ENCODE data around the gene SGO1. TPM values are rescaled to one million over a fixed set of nuclear protein-coding genes. Genes with fewer than 3 reads are reported as not detected.
"Not testable (repeated sequence)": the region's sequence is repeated elsewhere in the genome, so short reads cannot be mapped to it uniquely, and the experiment has no call there.

SGO1 gene
- total RNA-seq, 1 donor from 2014 or later: not detected

DNA sequence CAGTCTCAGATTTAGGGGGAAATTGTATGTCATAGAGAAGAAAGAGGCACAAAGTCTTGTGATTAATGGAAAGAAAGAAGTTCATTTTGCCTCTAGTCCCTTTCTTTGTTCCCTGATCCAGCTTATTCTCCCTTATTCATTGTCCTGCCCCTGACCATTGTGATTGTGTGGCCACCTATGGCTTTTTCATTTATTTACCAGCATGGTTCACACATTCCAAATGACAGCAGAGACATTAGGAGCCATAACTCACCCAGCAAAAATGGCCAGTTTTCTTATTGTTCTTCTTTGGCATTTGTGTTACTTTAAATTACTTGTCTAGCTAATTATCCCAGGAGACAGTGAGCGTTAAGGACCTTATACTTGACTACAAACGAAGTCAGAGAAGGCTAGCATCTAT is 36.3 kb upstream of the SGO1 start:
- Histone ChIP-seq H3K4me3 (no peak overlapping the region), H3K27me3 (no peaks in the 10 kb centered on the region), H3K27ac (no peak overlapping the region), H3K9me3 (no peaks in the 10 kb centered on the region), H3K36me3 (no peaks in the 10 kb centered on the region), H3K4me1 (no peaks in the 10 kb centered on the region)
- TF ChIP-seq, protein P1, sequence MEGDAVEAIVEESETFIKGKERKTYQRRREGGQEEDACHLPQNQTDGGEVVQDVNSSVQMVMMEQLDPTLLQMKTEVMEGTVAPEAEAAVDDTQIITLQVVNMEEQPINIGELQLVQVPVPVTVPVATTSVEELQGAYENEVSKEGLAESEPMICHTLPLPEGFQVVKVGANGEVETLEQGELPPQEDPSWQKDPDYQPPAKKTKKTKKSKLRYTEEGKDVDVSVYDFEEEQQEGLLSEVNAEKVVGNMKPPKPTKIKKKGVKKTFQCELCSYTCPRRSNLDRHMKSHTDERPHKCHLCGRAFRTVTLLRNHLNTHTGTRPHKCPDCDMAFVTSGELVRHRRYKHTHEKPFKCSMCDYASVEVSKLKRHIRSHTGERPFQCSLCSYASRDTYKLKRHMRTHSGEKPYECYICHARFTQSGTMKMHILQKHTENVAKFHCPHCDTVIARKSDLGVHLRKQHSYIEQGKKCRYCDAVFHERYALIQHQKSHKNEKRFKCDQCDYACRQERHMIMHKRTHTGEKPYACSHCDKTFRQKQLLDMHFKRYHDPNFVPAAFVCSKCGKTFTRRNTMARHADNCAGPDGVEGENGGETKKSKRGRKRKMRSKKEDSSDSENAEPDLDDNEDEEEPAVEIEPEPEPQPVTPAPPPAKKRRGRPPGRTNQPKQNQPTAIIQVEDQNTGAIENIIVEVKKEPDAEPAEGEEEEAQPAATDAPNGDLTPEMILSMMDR (IDR thresholded peaks at IDR 0.05): no peak
- DNase-seq: no peak
- no peak for ATAC-seq
- intact Hi-C loops (cut with DNase I): no loop called here

DNA sequence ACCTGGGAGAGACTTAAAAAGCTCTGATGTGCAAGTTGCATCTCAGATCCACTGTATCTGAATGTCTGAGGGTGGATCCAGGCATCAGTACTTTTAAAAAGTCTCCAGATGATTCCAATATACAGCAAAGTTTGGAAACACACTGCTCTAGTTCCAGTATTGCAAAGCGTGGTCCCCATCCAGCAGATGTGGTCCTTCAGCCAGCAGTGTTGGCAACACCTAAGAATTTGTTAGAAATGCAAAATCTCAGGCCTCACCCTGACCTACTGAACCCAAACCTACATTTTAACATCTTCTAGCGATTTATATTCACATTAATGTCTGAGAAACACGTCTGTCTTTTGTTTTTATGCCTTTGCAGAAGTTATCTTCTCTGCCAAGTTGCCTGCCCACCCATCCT is 32.2 kb upstream of the SGO1 start:
- H3K9me3 ChIP-seq: no peaks in the 10 kb centered on the region
- no peak overlapping the region for H3K27ac ChIP-seq
- ATAC-seq (no peak), DNase-seq (no peak)
- H3K27me3 ChIP-seq: no peaks in the 10 kb centered on the region
- H3K4me1 ChIP-seq: no peaks in the 10 kb centered on the region
- TF ChIP-seq, protein P1 (IDR thresholded peaks at IDR 0.05): no peak
- intact Hi-C loops (cut with DNase I): no loop called here
- H3K4me3 ChIP-seq: no peak overlapping the region
- no peaks in the 10 kb centered on the region for H3K36me3 ChIP-seq

DNA sequence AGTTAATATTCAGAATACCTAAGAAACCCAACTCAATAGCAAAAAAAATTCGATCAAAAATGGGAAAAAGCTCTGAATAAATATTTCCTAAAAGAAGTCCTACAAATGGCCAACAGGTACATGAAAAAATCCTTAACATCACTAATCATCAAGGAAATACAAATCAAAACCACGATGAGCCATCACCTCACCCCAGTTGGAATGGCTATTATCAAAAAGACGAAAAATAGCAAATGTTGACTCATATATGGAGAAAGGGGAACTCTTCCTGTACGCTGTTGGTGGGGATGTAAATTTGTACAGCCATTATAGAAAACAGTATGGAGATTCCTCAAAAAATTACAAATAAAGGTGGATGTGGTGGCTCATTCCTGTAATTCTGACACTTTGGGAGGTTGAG is 29.6 kb upstream of the SGO1 start:
- H3K36me3 ChIP-seq: no peaks in the 10 kb centered on the region
- no peaks in the 10 kb centered on the region for H3K9me3 ChIP-seq
- no peak for DNase-seq
- no peaks in the 10 kb centered on the region for H3K27me3 ChIP-seq
- no peak for ATAC-seq
- no peak overlapping the region for H3K27ac ChIP-seq
- H3K4me3 ChIP-seq: no peak overlapping the region
- intact Hi-C loops (cut with DNase I): no loop called here
- H3K4me1 ChIP-seq: no peaks in the 10 kb centered on the region
- TF ChIP-seq, protein P1 (IDR thresholded peaks at IDR 0.05): no peak

DNA sequence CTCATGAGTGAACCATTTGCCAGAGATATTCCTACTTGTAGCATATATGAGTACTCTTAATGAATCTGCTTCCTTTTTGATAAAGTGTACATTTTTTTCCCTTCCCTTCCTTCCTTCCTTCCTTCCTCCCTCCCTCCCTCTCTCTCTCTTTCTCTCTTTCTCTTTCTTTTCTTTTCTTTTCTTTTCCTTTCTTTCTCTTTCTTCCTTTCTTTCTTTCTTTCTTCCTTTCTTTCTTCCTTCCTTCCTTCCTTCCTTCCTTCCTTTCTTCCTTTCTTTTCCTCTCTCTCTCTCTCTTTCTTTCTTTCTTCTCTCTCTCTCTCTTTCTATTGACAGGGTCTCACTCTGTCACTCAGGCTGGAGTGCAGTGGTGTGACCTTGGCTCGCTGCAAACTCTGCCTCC is 27.5 kb upstream of the SGO1 start:
- H3K4me3 ChIP-seq; ATAC-seq; intact Hi-C loops (cut with DNase I); H3K27me3 ChIP-seq; H3K27ac ChIP-seq; DNase-seq; H3K9me3 ChIP-seq; H3K36me3 ChIP-seq; H3K4me1 ChIP-seq: not testable (repeated sequence)

DNA sequence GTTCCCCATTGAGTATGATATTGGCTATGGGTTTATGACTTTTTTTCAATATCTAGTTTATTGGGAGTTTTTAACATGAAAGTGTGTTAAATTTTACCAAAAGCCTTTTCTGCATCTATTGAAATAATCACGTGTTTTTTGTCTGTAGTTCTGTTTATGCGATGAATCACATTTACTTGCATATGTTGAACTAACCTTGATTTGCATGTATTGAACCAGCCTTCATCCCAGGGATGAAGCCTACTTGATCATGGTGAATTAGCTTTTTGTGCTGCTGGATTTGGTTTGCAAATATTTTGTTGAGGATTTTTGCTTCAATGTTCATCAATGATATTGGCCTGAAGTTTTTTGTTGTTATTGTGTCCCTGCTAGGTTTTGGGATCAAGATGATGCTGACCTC is 21.9 kb upstream of the SGO1 start:
- intact Hi-C loops (cut with DNase I); H3K4me1 ChIP-seq; ATAC-seq: not testable (repeated sequence)

DNA sequence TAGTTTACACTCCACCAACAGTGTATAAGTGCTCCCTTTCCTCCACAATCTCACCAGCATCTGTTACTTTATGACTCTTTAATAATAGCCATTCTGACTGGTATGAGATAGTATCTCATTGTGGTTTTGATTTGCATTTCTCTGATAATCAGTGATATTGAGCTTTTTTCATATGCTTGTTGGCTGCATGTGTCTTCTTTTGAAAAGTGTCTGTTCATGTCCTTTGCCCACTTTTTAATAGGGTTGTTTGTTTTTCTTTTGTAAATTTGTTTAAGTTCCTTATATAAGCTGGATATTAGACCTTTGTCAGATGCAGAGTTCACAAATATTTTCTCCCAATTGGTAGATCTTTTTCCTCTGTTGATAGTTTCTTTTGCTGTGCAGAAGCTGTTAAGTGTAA is 19.9 kb upstream of the SGO1 start:
- DNase-seq; H3K4me3 ChIP-seq; H3K27ac ChIP-seq; H3K4me1 ChIP-seq; intact Hi-C loops (cut with DNase I); ATAC-seq; H3K9me3 ChIP-seq; H3K27me3 ChIP-seq; H3K36me3 ChIP-seq: not testable (repeated sequence)

More for the DNA sequence above, 21.9 kb upstream of the SGO1 start:
- not testable (repeated sequence) for H3K36me3 ChIP-seq, H3K9me3 ChIP-seq, H3K4me3 ChIP-seq, DNase-seq, H3K27ac ChIP-seq, H3K27me3 ChIP-seq

DNA sequence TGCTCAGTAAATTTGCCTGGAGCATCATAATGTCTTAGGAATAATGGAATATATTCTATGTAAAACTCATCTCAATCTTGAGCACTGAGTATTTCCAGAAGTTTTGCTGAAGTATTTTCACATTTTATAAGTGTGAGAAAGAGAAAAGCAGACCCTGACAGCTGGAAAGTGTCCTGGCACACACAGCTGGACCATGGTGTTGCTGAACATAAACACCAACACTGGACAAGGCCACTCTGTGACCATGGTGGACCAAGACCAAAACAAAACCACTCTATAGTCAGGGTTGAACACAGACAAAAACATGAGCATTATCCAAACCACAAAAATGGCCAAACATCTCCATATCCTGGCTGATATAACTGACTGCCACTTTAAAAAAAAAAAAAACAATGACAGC is 15.1 kb upstream of the SGO1 start:
- Histone ChIP-seq H3K4me3 (no peak overlapping the region), H3K4me1 (no peaks in the 10 kb centered on the region), H3K27ac (no peak overlapping the region), H3K36me3 (no peaks in the 10 kb centered on the region), H3K27me3 (no peaks in the 10 kb centered on the region), H3K9me3 (no peaks in the 10 kb centered on the region)
- intact Hi-C loops (cut with DNase I): no loop called here
- no peak for DNase-seq
- TF ChIP-seq, protein P1 (IDR thresholded peaks at IDR 0.05): no peak
- no peak for ATAC-seq
